Astrocyte (in vitro differentiated cells and primary cell): ENCODE results near the gene CCDC141. TPM values are rescaled to one million over a fixed set of nuclear protein-coding genes. Genes with fewer than 3 reads are reported as not detected.

ENCODE experiments used
- DNase-seq: peaks from one replicate; pipeline ENCODE4 v3.0.0-alpha.2; 2010; ENCODE audit warnings: low read depth
- FAIRE-seq: peaks from 2 replicates; lab custom pipeline; 2011; peaks lifted over from hg19 to GRCh38; lab: Jason Lieb, UNC
- H2AFZ ChIP-seq: 2 replicates; pipeline ENCODE4 v1.6.0; 2012; ENCODE audit warnings: low read depth, low read length, inconsistent platforms
- H3K27ac ChIP-seq: 2 replicates; pipeline ENCODE4 v1.5.1; 2011; ENCODE audit warnings: low read depth, low read length, inconsistent platforms
- H3K27me3 ChIP-seq: 2 replicates; pipeline ENCODE4 v1.6.0; 2011; ENCODE audit warnings: low read length, inconsistent platforms; ENCODE audit not compliant: insufficient read depth
- H3K36me3 ChIP-seq: 2 replicates; pipeline ENCODE4 v1.5.1; 2011; ENCODE audit warnings: low read length, inconsistent platforms; ENCODE audit not compliant: insufficient read depth
- H3K4me1 ChIP-seq: 2 replicates; pipeline ENCODE4 v1.5.1; 2011; ENCODE audit warnings: low read length, inconsistent platforms; ENCODE audit not compliant: insufficient read depth
- H3K4me2 ChIP-seq: 2 replicates; pipeline ENCODE4 v1.6.0; 2012; ENCODE audit warnings: low read length, inconsistent platforms
- H3K4me3 ChIP-seq: 2 replicates; pipeline ENCODE4 v1.5.1; 2011; ENCODE audit warnings: low read depth, mild to moderate bottlenecking, low read length, inconsistent platforms; ENCODE audit not compliant: insufficient read depth
- H3K79me2 ChIP-seq: 2 replicates; pipeline ENCODE4 v1.6.0; 2012; ENCODE audit warnings: mild to moderate bottlenecking, low read length, inconsistent platforms; ENCODE audit not compliant: insufficient read depth
- H3K9ac ChIP-seq: 2 replicates; pipeline ENCODE4 v1.6.0; 2012; ENCODE audit warnings: mild to moderate bottlenecking, low read length, inconsistent platforms
- H3K9me3 ChIP-seq: 2 replicates; pipeline ENCODE4 v1.5.1; 2012; ENCODE audit warnings: low read depth, mild to moderate bottlenecking, low read length, inconsistent platforms; ENCODE audit not compliant: insufficient read depth
- H4K20me1 ChIP-seq: 2 replicates; pipeline ENCODE4 v1.6.0; 2012; ENCODE audit warnings: low read length, inconsistent platforms; ENCODE audit not compliant: insufficient read depth
- H3K27ac Mint-ChIP-seq: one replicate; pipeline ENCODE4 v1.8.0; 2021; ENCODE audit warnings: mild to moderate bottlenecking, mixed read lengths; ENCODE audit not compliant: unreplicated experiment
- H3K27me3 Mint-ChIP-seq: one replicate; pipeline ENCODE4 v1.8.0; 2021; ENCODE audit warnings: low read depth, mixed read lengths; ENCODE audit not compliant: unreplicated experiment
- H3K36me3 Mint-ChIP-seq: one replicate; pipeline ENCODE4 v1.8.0; 2021; ENCODE audit warnings: low read depth, mixed read lengths; ENCODE audit not compliant: unreplicated experiment
- H3K4me1 Mint-ChIP-seq: one replicate; pipeline ENCODE4 v1.8.0; 2021; ENCODE audit warnings: low read depth, mixed read lengths; ENCODE audit not compliant: unreplicated experiment
- H3K4me3 Mint-ChIP-seq: one replicate; pipeline ENCODE4 v1.8.0; 2021; ENCODE audit warnings: mild to moderate bottlenecking, moderate library complexity, mixed read lengths; ENCODE audit not compliant: unreplicated experiment
- H3K9me3 Mint-ChIP-seq: one replicate; pipeline ENCODE4 v1.8.0; 2021; ENCODE audit warnings: mild to moderate bottlenecking, mixed read lengths; ENCODE audit not compliant: unreplicated experiment
- EZH2 ChIP-seq: IDR thresholded peaks from 2 replicates; pipeline ENCODE4 v1.6.1; 2012; ENCODE audit warnings: mild to moderate bottlenecking, low read length, inconsistent platforms; ENCODE audit not compliant: insufficient read depth
- total RNA-seq: library from RNA; stranded (reverse); gene quantifications from 2 replicates; pipeline ENCODE4 v1.2.1, GENCODE V29; 2021
- TF ChIP-seq, protein P1 (sequence below): IDR thresholded peaks from 2 replicates; pipeline ENCODE4 v1.5.1; 2011; ENCODE audit warnings: low read depth, mild to moderate bottlenecking, inconsistent platforms, low read length, moderate library complexity; ENCODE audit not compliant: insufficient read depth

CCDC141 gene
- total RNA-seq, 1 donor from 2014 or later, result 0.18 TPM

DNA sequence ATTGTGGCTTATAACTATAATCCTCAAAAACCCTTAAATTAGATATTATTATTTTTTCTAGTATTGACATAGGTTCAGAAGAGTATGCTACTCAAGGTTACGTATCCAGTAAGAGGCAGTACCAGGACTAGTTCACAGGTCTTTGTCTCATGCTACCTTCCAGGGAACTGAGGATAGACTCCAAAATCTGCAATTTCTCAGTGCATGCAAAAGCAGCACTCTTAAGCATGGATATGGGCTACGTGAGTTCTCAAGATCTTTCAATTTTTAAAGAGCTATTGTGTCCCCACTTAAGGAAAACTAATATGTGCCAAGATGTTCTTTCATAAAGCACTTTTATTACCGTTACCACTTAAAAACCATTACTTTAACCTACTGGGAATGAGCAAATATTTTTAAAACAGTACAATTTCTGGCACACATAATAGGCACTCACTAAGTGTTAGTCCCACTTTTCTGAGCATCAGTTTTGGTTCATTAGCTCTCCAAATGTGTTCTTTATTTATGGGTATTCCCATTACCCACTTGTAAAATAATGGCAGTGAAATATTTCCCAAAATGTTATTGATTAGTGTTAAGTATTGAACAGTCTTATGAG lies 128.9 kb downstream of the CCDC141 start:
- H3K79me2 ChIP-seq, result no peaks in the 10 kb centered on the region
- no peaks in the 10 kb centered on the region for H3K4me1 Mint-ChIP-seq
- no peak overlapping the region for H2AFZ ChIP-seq
- H3K27ac ChIP-seq, result no peak overlapping the region
- no peaks in the 10 kb centered on the region for H3K36me3 ChIP-seq
- no peak overlapping the region for H3K27ac Mint-ChIP-seq
- no peak overlapping the region for H3K9ac ChIP-seq
- no peak for FAIRE-seq
- no peak overlapping the region for H3K4me3 ChIP-seq
- no peaks in the 10 kb centered on the region for H3K4me1 ChIP-seq
- no peak for DNase-seq
- H4K20me1 ChIP-seq, result no peaks in the 10 kb centered on the region
- no peaks in the 10 kb centered on the region for H3K27me3 Mint-ChIP-seq
- no peaks in the 10 kb centered on the region for H3K27me3 ChIP-seq
- H3K4me3 Mint-ChIP-seq, result no peak overlapping the region
- H3K36me3 Mint-ChIP-seq, result no peaks in the 10 kb centered on the region
- H3K4me2 ChIP-seq, result no peak overlapping the region
- no peaks in the 10 kb centered on the region for H3K9me3 Mint-ChIP-seq
- no peak for TF ChIP-seq EZH2
- TF ChIP-seq, protein P1, sequence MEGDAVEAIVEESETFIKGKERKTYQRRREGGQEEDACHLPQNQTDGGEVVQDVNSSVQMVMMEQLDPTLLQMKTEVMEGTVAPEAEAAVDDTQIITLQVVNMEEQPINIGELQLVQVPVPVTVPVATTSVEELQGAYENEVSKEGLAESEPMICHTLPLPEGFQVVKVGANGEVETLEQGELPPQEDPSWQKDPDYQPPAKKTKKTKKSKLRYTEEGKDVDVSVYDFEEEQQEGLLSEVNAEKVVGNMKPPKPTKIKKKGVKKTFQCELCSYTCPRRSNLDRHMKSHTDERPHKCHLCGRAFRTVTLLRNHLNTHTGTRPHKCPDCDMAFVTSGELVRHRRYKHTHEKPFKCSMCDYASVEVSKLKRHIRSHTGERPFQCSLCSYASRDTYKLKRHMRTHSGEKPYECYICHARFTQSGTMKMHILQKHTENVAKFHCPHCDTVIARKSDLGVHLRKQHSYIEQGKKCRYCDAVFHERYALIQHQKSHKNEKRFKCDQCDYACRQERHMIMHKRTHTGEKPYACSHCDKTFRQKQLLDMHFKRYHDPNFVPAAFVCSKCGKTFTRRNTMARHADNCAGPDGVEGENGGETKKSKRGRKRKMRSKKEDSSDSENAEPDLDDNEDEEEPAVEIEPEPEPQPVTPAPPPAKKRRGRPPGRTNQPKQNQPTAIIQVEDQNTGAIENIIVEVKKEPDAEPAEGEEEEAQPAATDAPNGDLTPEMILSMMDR, result no peak
- H3K9me3 ChIP-seq, result no peaks in the 10 kb centered on the region

DNA sequence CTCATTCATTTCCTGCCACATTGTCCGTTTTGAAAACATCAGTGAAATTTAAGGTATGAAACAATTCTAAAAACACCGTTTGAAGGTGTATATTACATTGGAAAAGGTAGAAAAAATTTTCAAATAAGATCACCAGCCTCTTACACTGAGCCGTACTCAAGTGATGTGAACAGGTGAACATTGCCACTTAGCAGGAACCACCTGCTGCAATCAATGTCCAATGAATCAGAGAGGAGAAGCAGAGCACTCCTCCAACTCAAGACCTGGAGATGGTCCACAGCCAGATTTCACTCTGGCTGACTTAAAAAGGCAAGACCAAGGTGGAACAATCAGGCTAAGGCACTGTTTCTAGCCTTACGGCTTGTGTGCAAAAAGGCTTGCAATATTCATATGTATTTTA lies 132.4 kb downstream of the CCDC141 start:
- Histone ChIP-seq H3K36me3 (no peaks in the 10 kb centered on the region), H3K4me3 (no peak overlapping the region), H3K27me3 (no peaks in the 10 kb centered on the region), H3K4me2 (no peak overlapping the region), H3K27ac (no peak overlapping the region), H3K79me2 (no peaks in the 10 kb centered on the region), H2AFZ (no peak overlapping the region), H3K9me3 (no peaks in the 10 kb centered on the region), H4K20me1 (no peaks in the 10 kb centered on the region), H3K4me1 (no peaks in the 10 kb centered on the region), H3K9ac (no peak overlapping the region)
- DNase-seq (no peak), FAIRE-seq (no peak)
- no peak overlapping the region for H3K27ac Mint-ChIP-seq
- peaks cover 3% of the 10 kb centered on the region for H3K4me1 Mint-ChIP-seq
- H3K36me3 Mint-ChIP-seq, result no peaks in the 10 kb centered on the region
- no peak overlapping the region for H3K4me3 Mint-ChIP-seq
- H3K27me3 Mint-ChIP-seq, result no peaks in the 10 kb centered on the region
- no peaks in the 10 kb centered on the region for H3K9me3 Mint-ChIP-seq
- TF ChIP-seq, protein P1, result no peak

DNA sequence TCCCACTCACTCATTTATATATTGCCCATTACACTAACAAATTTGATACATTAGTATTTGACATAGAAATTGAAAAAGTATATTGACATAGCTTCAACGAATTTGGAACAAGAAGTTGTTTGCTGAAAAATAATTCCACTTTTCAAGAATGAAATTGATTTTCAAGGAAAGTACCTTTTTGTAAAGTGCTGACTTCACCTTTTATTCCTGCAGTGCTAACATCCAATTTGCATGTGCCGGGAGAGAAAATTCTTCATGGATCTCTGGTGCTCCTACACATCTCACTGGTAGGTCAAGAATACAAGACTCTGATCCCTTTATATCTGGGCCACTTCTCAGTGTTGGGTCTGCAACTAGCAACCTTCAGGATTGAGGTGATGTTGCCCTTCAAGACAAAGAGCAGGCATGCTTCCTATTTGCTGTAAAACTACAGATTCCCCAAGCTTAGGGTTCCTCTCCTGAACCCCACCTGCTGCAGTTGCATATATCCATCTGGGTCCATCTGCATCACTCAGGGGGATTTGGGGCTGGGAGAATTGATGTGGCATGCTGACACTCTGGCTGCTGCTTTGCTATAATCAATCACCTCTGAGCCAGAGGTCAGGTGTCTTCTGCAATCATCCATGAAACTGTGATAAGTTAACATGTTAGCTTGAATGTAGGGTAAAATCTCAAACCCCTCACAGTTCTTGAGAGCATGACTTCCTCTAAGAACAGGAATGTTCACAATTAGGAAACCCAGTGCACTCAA lies 134.3 kb downstream of the CCDC141 start:
- Histone ChIP-seq H3K79me2 (no peaks in the 10 kb centered on the region), H3K9ac (no peak overlapping the region), H3K4me1 (no peaks in the 10 kb centered on the region), H3K36me3 (no peaks in the 10 kb centered on the region), H3K4me3 (no peak overlapping the region), H3K9me3 (no peaks in the 10 kb centered on the region), H3K27ac (no peak overlapping the region), H3K4me2 (no peak overlapping the region), H3K27me3 (no peaks in the 10 kb centered on the region), H4K20me1 (no peaks in the 10 kb centered on the region), H2AFZ (no peak overlapping the region)
- FAIRE-seq (no peak), DNase-seq (no peak)
- Mint-ChIP-seq H3K4me1 (peaks cover 3% of the 10 kb centered on the region), H3K27ac (no peak overlapping the region), H3K36me3 (no peaks in the 10 kb centered on the region), H3K4me3 (no peak overlapping the region), H3K27me3 (no peaks in the 10 kb centered on the region), H3K9me3 (no peaks in the 10 kb centered on the region)
- TF ChIP-seq, protein P1, result no peak
- no peak for TF ChIP-seq EZH2
